Adrenal gland (tissue), 5 donors: ENCODE results near the gene ATP8A2.

Experiments used
- POLR2A ChIP-seq, 2 donors: fragments of 450-650 bp; IDR thresholded peaks; one replicate each; pipeline ENCODE4 v1.6.1; 2017; ENCODE audit warnings: antibody characterized with exemption in 2 of 2, mild to moderate bottlenecking in 2 of 2, moderate library complexity in 1 of 2
- TF ChIP-seq, protein P1 (sequence below), 6 experiments: fragments of 450-650 bp in 4 of 6; fragments of 200-600 bp in 2 of 6; sonication (generic) in 1 of 6; IDR thresholded peaks; 1 replicate in 5 of 6; 2 replicates in 1 of 6; pipeline versions ENCODE4 v1.5.1 to v1.8.0; 2016 to 2021; ENCODE audit warnings: antibody characterized with exemption in 6 of 6, mild to moderate bottlenecking in 2 of 6, moderate library complexity in 1 of 6
- donor health status: DM: no; HTN: no; CAD: no.

DNA sequence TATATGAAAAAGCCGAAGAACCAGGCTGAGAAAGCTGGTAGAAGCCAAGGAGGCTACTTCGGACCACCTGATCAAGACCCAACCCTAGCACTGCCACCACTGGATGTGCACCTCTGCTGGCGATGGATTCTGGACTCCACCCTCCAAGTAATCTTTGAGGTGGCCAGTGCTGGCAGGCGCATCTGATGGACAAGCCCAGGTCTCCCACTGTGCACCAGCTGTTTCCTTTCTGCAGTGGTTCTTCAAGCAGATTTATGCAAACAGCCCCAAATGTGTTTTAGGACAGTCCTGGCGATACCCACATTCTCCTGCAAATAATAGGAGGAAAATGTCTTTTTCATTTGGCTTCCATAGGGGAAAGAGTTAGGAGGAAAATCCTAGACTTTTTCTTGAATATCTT, 507.7 kb downstream of the ATP8A2 start:
- TF ChIP-seq, protein P1, sequence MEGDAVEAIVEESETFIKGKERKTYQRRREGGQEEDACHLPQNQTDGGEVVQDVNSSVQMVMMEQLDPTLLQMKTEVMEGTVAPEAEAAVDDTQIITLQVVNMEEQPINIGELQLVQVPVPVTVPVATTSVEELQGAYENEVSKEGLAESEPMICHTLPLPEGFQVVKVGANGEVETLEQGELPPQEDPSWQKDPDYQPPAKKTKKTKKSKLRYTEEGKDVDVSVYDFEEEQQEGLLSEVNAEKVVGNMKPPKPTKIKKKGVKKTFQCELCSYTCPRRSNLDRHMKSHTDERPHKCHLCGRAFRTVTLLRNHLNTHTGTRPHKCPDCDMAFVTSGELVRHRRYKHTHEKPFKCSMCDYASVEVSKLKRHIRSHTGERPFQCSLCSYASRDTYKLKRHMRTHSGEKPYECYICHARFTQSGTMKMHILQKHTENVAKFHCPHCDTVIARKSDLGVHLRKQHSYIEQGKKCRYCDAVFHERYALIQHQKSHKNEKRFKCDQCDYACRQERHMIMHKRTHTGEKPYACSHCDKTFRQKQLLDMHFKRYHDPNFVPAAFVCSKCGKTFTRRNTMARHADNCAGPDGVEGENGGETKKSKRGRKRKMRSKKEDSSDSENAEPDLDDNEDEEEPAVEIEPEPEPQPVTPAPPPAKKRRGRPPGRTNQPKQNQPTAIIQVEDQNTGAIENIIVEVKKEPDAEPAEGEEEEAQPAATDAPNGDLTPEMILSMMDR (IDR thresholded peaks at IDR 0.05): no peak
- no peak for TF ChIP-seq POLR2A (IDR thresholded peaks at IDR 0.05)
